Pancreas (tissue), 10 donors: ENCODE measurements around the gene TTLL10. TPM values are rescaled to one million over a fixed set of nuclear protein-coding genes. Genes with fewer than 3 reads are reported as not detected.

Source experiments
- ATAC-seq, 4 donors: fragments of 200-7000 bp; cut with Tn5 transposase; one replicate each; pipeline versions ENCODE4 v1.8.0 to v1.9.1; 2020; ENCODE audit warnings: mild to moderate bottlenecking in 4 of 4, moderate library complexity in 4 of 4
- DNase-seq, 6 donors: peaks; one replicate each; pipeline ENCODE4 v3.0.0-alpha.2; 2020
- FAIRE-seq: peaks from 2 replicates; lab custom pipeline; 2012; peaks lifted over from hg19 to GRCh38; lab: Jason Lieb, UNC
- H3K27ac ChIP-seq, 4 donors: fragments of 200-600 bp; sonication (generic); 1 replicate in 3 of 4; 2 replicates in 1 of 4; pipeline versions ENCODE4 v1.5.0 to v1.8.0; 2020
- H3K27me3 ChIP-seq, 4 donors: fragments of 200-600 bp; one replicate each; pipeline ENCODE4 v1.8.0; 2021
- H3K36me3 ChIP-seq, 3 donors: fragments of 200-600 bp; sonication (generic) in 1 of 3; one replicate each; pipeline versions ENCODE4 v1.5.0 to v1.8.0; 2020 to 2021
- H3K4me1 ChIP-seq, 3 donors: fragments of 200-600 bp; one replicate each; pipeline ENCODE4 v1.8.0; 2021
- H3K4me3 ChIP-seq, 4 donors: fragments of 200-600 bp; sonication (generic) in 2 of 4; one replicate each; pipeline versions ENCODE4 v1.5.0 to v1.8.0; 2020 to 2021
- H3K9me3 ChIP-seq, 4 donors: fragments of 200-600 bp; one replicate each; pipeline ENCODE4 v1.8.0; 2021
- WGBS, 2 donors: extraction: QIAGEN DNeasy Blood & Tissue Kit; methylation state at CpG; one replicate each; pipeline ENCODE4 v1.1.7; 2013; 5-methylcytosine and 5-hydroxymethylcytosine counted together
- intact Hi-C, 3 donors: fragments of 100-400 bp; cut with DNase I; formaldehyde crosslinking; loops; one replicate each; pipeline versions ENCODE4 v1.11.1 to v1.14.2; 2022
- polyA plus RNA-seq, 2 donors: library from polyadenylated mRNA; stranded (reverse); fragments of 200-250 nt; gene quantifications; one replicate each; pipeline ENCODE4 v1.2.3, GENCODE V29; 2013
- total RNA-seq, 6 donors: library from RNA; stranded (reverse); fragmentation: NEBNext Ultra II Directional in 4 of 6; extraction: Animal tissue kit (Norgen Biotek cat#: 25700) in 4 of 6; gene quantifications; one replicate each; pipeline versions ENCODE4 v1.2.1 to v1.2.4, GENCODE V29; 2021 to 2023
- TF ChIP-seq, protein P1 (sequence below), 4 donors: fragments of 200-600 bp; sonication (generic) in 3 of 4; IDR thresholded peaks; one replicate each; pipeline versions ENCODE4 v1.5.0 to v1.8.0; 2021; ENCODE audit warnings: antibody characterized with exemption in 4 of 4
- donor health status: healthy with polysubstance abuse.
- donor health status: DM: no; HTN: no; CAD: no; lungs with moderate emphysema.
- donor health status: DM: no; HTN: no; CAD: no.
- donor health status: control.
- donor health status: control.
- donor health status: Bipolar disorder and iron deficiency.
- donor health status: DM: yes; HTN: yes; CAD: no.
- donor health status: DM: no; HTN: no; CAD: no.
- donor health status: DM: no; HTN: no; CAD: no.
- donor health status: DM: yes; HTN: yes; CAD: no.

Gene TTLL10
- total and polyA plus RNA-seq, 8 donors = 0.20 to 1.6 (median 0.41) TPM; not detected in 1

DNA sequence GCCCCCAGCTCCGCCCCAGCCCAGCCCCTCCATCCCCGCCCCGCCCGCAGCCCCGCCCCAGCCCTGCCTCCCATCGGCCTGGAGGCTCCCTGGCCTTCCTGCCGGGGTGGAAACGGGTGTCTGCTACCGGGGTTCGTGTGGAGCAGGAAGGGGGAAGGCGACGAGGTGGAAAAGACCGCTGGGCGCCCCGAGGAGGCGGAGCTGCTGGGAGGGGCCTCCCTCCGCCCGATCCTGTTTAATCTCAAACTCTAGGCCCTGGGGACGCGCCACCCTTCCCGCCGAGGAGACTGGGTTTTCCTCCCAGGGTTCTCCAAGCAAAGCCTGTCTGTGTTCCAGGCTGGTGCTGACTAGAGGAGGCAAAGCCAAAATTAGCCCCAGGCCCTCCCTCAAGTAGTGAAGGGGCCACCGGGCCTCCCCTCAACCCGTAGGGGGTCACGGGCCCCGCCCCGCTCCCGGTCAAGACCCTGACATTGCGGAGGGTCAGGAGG lies 16.2 kb upstream of the TTLL10 start:
- H3K4me1 ChIP-seq = peaks cover 6 to 9% (median 6%) of the 10 kb centered on the region in 3 donors
- intact Hi-C loops = no loop called here

GRCh38 chr1:1157914-1158710 lies 15.6 kb upstream of the TTLL10 start:
- Histone ChIP-seq H3K36me3 (no peaks in the 10 kb centered on the region), H3K4me3 (peak overlapping the region; percentile 55 to 75 (median 63)), H3K27me3 (no peaks in the 10 kb centered on the region), H3K27ac (peak overlapping the region; percentile 99 to 100 (median 99)), H3K9me3 (no peaks in the 10 kb centered on the region), H3K4me1 (peaks cover 6 to 9% (median 6%) of the 10 kb centered on the region in 3 donors)
- 14 to 15% methylated on average over 41 to 46 of the region's 46 CpGs for WGBS, 2 donors
- DNase-seq = peak in 5 of 6 donors; percentile 67 to 82 (median 77)
- no peak for FAIRE-seq
- TF ChIP-seq, protein P1, sequence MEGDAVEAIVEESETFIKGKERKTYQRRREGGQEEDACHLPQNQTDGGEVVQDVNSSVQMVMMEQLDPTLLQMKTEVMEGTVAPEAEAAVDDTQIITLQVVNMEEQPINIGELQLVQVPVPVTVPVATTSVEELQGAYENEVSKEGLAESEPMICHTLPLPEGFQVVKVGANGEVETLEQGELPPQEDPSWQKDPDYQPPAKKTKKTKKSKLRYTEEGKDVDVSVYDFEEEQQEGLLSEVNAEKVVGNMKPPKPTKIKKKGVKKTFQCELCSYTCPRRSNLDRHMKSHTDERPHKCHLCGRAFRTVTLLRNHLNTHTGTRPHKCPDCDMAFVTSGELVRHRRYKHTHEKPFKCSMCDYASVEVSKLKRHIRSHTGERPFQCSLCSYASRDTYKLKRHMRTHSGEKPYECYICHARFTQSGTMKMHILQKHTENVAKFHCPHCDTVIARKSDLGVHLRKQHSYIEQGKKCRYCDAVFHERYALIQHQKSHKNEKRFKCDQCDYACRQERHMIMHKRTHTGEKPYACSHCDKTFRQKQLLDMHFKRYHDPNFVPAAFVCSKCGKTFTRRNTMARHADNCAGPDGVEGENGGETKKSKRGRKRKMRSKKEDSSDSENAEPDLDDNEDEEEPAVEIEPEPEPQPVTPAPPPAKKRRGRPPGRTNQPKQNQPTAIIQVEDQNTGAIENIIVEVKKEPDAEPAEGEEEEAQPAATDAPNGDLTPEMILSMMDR (IDR thresholded peaks at IDR 0.05) = no peak
- peak; percentile 38 to 61 (median 54) for ATAC-seq
- intact Hi-C loops = no loop called here

More for the DNA sequence above, 16.2 kb upstream of the TTLL10 start:
- DNase-seq = peak; percentile 88 to 96 (median 90)
- peak; percentile 82 to 91 (median 88) for ATAC-seq
- no peaks in the 10 kb centered on the region for H3K27me3 ChIP-seq
- TF ChIP-seq, protein P1 (IDR thresholded peaks at IDR 0.05) = no peak
- no peaks in the 10 kb centered on the region for H3K36me3 ChIP-seq
- no peaks in the 10 kb centered on the region for H3K9me3 ChIP-seq
- peak overlapping the region; percentile 55 to 75 (median 63) for H3K4me3 ChIP-seq
- peak overlapping the region; percentile 99 to 100 (median 99) for H3K27ac ChIP-seq
- 0 to 2% methylated on average over 22 to 28 of the region's 29 CpGs for WGBS, 2 donors
- no peak for FAIRE-seq

DNA sequence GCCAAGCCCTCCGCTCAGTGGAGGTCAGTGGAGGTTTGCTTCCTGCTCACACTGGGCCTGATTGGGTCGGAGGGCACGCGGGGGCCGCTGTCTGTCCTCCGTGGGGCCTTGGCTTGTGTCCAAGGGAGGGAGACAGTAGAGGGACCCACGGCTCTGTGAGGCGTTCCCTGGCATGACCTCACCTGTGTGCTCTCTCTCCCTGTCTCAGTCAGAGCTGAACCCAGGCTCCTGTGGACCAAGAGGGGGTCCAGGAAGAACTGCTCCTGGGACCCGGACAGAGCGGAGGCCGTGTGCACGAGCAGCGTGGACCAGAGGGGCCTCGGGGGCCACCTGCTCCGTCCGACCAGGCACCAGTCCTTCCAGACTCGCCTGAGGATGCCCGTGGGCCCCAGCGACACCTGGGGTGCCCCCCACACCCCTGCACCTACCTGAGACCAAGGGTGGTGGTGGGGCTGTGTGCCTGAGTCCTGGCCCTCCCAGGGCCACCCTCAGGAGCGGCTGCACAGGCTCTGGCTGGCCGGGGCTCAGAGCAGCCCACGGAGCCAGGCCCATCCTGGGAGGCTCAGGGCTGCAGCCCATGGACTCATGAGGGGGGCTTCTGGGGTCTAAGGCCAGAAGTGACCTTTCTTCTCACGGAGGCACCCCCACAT lies 13.3 kb upstream of the TTLL10 start:
- intact Hi-C loops = no loop called here
- TF ChIP-seq, protein P1 (IDR thresholded peaks at IDR 0.05) = no peak
- H3K4me1 ChIP-seq = peaks cover 6 to 9% (median 6%) of the 10 kb centered on the region in 3 donors
- H3K36me3 ChIP-seq = no peaks in the 10 kb centered on the region
- no peaks in the 10 kb centered on the region for H3K9me3 ChIP-seq
- FAIRE-seq (no peak), ATAC-seq (no peak), DNase-seq (no peak)
- H3K4me3 ChIP-seq = no peak overlapping the region
- no peak overlapping the region for H3K27ac ChIP-seq
- no peaks in the 10 kb centered on the region for H3K27me3 ChIP-seq
- 87 to 91% methylated on average over 23 of the region's 23 CpGs for WGBS, 2 donors

- H3K27ac ChIP-seq = no peak overlapping the region
- no peak for FAIRE-seq
- DNase-seq = peak in 1 of 6 donors; percentile 56
Measured at GRCh38 chr1:1161078-1161682, 12.5 kb upstream of the TTLL10 start.

More at GRCh38 chr1:1161078-1161682, 12.5 kb upstream of the TTLL10 start:
- no peak for ATAC-seq
- H3K9me3 ChIP-seq = no peaks in the 10 kb centered on the region
- H3K36me3 ChIP-seq = no peaks in the 10 kb centered on the region
- TF ChIP-seq, protein P1 (IDR thresholded peaks at IDR 0.05) = no peak
- no peak overlapping the region for H3K4me3 ChIP-seq
- WGBS, 2 donors = 87% methylated on average over 29 of the region's 29 CpGs
- peaks cover 6 to 14% (median 6%) of the 10 kb centered on the region in 3 donors for H3K4me1 ChIP-seq
- intact Hi-C loops = no loop called here
- H3K27me3 ChIP-seq = no peaks in the 10 kb centered on the region
